AG09309 (cell line): Measurements from ENCODE around the gene JPH3.

ENCODE experiments used
- DNase-seq: peaks from one replicate; pipeline ENCODE4 v3.0.0-alpha.2; 2010; ENCODE audit warnings: low read depth
- H3K4me3 ChIP-seq: 2 replicates; pipeline ENCODE4 v1.5.1; 2011; ENCODE audit warnings: mild to moderate bottlenecking, low read depth, low read length, moderate library complexity; ENCODE audit not compliant: control insufficient read depth
- CTCF ChIP-seq: IDR thresholded peaks from 2 replicates; pipeline ENCODE4 v1.5.1; 2011; ENCODE audit warnings: mild to moderate bottlenecking, low read depth, low read length, inconsistent platforms; ENCODE audit not compliant: insufficient read depth, control insufficient read depth; ENCODE audit errors: missing control alignments

Gene JPH3

GRCh38 chr16:87586201-87586782 is 16.0 kb upstream of the JPH3 start:
- DNase-seq, result no peak

GRCh38 chr16:87587636-87588035 is 14.7 kb upstream of the JPH3 start:
- no peak for DNase-seq
- no peak for TF ChIP-seq CTCF
- no peak overlapping the region for H3K4me3 ChIP-seq

More at GRCh38 chr16:87586201-87586782, 16.0 kb upstream of the JPH3 start:
- H3K4me3 ChIP-seq, result no peak overlapping the region
- TF ChIP-seq CTCF, result no peak

- H3K4me3 ChIP-seq, result no peak overlapping the region
- no peak for DNase-seq
- TF ChIP-seq CTCF, result no peak
These were observed 10.1 kb upstream of the JPH3 start for GRCh38 chr16:87592018-87592712.

GRCh38 chr16:87593710-87594258 is 8.5 kb upstream of the JPH3 start:
- no peak for DNase-seq
- H3K4me3 ChIP-seq, result no peak overlapping the region
- no peak for TF ChIP-seq CTCF

GRCh38 chr16:87595712-87596111 is 6.6 kb upstream of the JPH3 start:
- no peak overlapping the region for H3K4me3 ChIP-seq
- no peak for DNase-seq
- TF ChIP-seq CTCF, result no peak

GRCh38 chr16:87597324-87597830 is 4.9 kb upstream of the JPH3 start:
- DNase-seq, result no peak
- no peak overlapping the region for H3K4me3 ChIP-seq
- TF ChIP-seq CTCF, result no peak

- no peak for DNase-seq
These were observed 3.9 kb upstream of the JPH3 start for GRCh38 chr16:87598431-87598830.

More at GRCh38 chr16:87598431-87598830, 3.9 kb upstream of the JPH3 start:
- TF ChIP-seq CTCF, result no peak
- no peak overlapping the region for H3K4me3 ChIP-seq
